ENCODE results near the gene RNASE7.

Gene RNASE7

GRCh38 chr14:21087294-21088091, 45.3 kb downstream of the RNASE7 start:
- no peaks in the 10 kb centered on the region for H3K27me3 Mint-ChIP-seq (ENCODE audit: low read depth)
- H3K9me3 Mint-ChIP-seq: no peaks in the 10 kb centered on the region
- no peaks in the 10 kb centered on the region for H3K36me3 Mint-ChIP-seq (ENCODE audit: low read depth)
- DNase-seq (ENCODE audit: low spot score): peak; percentile 45
- no peak overlapping the region for H3K4me3 Mint-ChIP-seq
- peak overlapping the region; percentile 79 for H3K27ac Mint-ChIP-seq
- peaks cover 17% of the 10 kb centered on the region for H3K4me1 Mint-ChIP-seq (ENCODE audit: low read depth)

- no peak for DNase-seq (ENCODE audit: low spot score)
- Mint-ChIP-seq H3K4me3 (no peak overlapping the region), H3K27me3 (ENCODE audit: low read depth) (peaks cover 3% of the 10 kb centered on the region), H3K9me3 (no peaks in the 10 kb centered on the region), H3K27ac (peak overlapping the region; percentile 26), H3K4me1 (ENCODE audit: low read depth) (peaks cover 20% of the 10 kb centered on the region), H3K36me3 (ENCODE audit: low read depth) (no peaks in the 10 kb centered on the region)
Observed at GRCh38 chr14:21088687-21089086, 46.5 kb downstream of the RNASE7 start.

GRCh38 chr14:21089271-21089670, 47.1 kb downstream of the RNASE7 start:
- Mint-ChIP-seq H3K4me1 (ENCODE audit: low read depth) (peaks cover 20% of the 10 kb centered on the region), H3K4me3 (no peak overlapping the region), H3K36me3 (ENCODE audit: low read depth) (no peaks in the 10 kb centered on the region)

GRCh38 chr14:21089877-21090193, 47.7 kb downstream of the RNASE7 start:
- Mint-ChIP-seq H3K27ac (no peak overlapping the region), H3K9me3 (no peaks in the 10 kb centered on the region), H3K36me3 (ENCODE audit: low read depth) (no peaks in the 10 kb centered on the region), H3K4me3 (no peak overlapping the region), H3K27me3 (ENCODE audit: low read depth) (peaks cover 3% of the 10 kb centered on the region), H3K4me1 (ENCODE audit: low read depth) (peaks cover 20% of the 10 kb centered on the region)
- DNase-seq (ENCODE audit: low spot score): no peak

More at GRCh38 chr14:21089271-21089670, 47.1 kb downstream of the RNASE7 start:
- DNase-seq (ENCODE audit: low spot score): no peak
- Mint-ChIP-seq H3K9me3 (no peaks in the 10 kb centered on the region), H3K27me3 (ENCODE audit: low read depth) (peaks cover 3% of the 10 kb centered on the region), H3K27ac (no peak overlapping the region)

GRCh38 chr14:21090194-21090939, 48.2 kb downstream of the RNASE7 start:
- Mint-ChIP-seq H3K4me1 (ENCODE audit: low read depth) (peaks cover 20% of the 10 kb centered on the region), H3K27ac (no peak overlapping the region), H3K27me3 (ENCODE audit: low read depth) (peaks cover 3% of the 10 kb centered on the region), H3K36me3 (ENCODE audit: low read depth) (no peaks in the 10 kb centered on the region), H3K4me3 (no peak overlapping the region), H3K9me3 (no peaks in the 10 kb centered on the region)
- DNase-seq (ENCODE audit: low spot score): no peak

- Mint-ChIP-seq H3K27ac (no peak overlapping the region), H3K4me3 (no peak overlapping the region)
Observed at GRCh38 chr14:21090940-21091663, 48.9 kb downstream of the RNASE7 start.

GRCh38 chr14:21091821-21092272, 49.7 kb downstream of the RNASE7 start:
- H3K4me1 Mint-ChIP-seq (ENCODE audit: low read depth): peaks cover 13% of the 10 kb centered on the region
- H3K9me3 Mint-ChIP-seq: no peaks in the 10 kb centered on the region
- H3K36me3 Mint-ChIP-seq (ENCODE audit: low read depth): no peaks in the 10 kb centered on the region
- peaks cover 3% of the 10 kb centered on the region for H3K27me3 Mint-ChIP-seq (ENCODE audit: low read depth)
- no peak overlapping the region for H3K27ac Mint-ChIP-seq
- no peak overlapping the region for H3K4me3 Mint-ChIP-seq
- DNase-seq (ENCODE audit: low spot score): no peak

More at GRCh38 chr14:21090940-21091663, 48.9 kb downstream of the RNASE7 start:
- no peaks in the 10 kb centered on the region for H3K36me3 Mint-ChIP-seq (ENCODE audit: low read depth)
- H3K27me3 Mint-ChIP-seq (ENCODE audit: low read depth): peaks cover 3% of the 10 kb centered on the region
- DNase-seq (ENCODE audit: low spot score): no peak
- H3K4me1 Mint-ChIP-seq (ENCODE audit: low read depth): peaks cover 18% of the 10 kb centered on the region
- no peaks in the 10 kb centered on the region for H3K9me3 Mint-ChIP-seq

- DNase-seq (ENCODE audit: low spot score): peak; percentile 80
- H3K4me3 Mint-ChIP-seq: no peak overlapping the region
- no peaks in the 10 kb centered on the region for H3K36me3 Mint-ChIP-seq (ENCODE audit: low read depth)
- no peak overlapping the region for H3K27ac Mint-ChIP-seq
- no peaks in the 10 kb centered on the region for H3K9me3 Mint-ChIP-seq
- peaks cover 8% of the 10 kb centered on the region for H3K27me3 Mint-ChIP-seq (ENCODE audit: low read depth)
- peaks cover 15% of the 10 kb centered on the region for H3K4me1 Mint-ChIP-seq (ENCODE audit: low read depth)
Observed at GRCh38 chr14:21092273-21093011, 50.3 kb downstream of the RNASE7 start.

GRCh38 chr14:21093018-21093417, 50.9 kb downstream of the RNASE7 start:
- no peak for DNase-seq (ENCODE audit: low spot score)
- H3K27ac Mint-ChIP-seq: no peak overlapping the region
- peaks cover 9% of the 10 kb centered on the region for H3K4me1 Mint-ChIP-seq (ENCODE audit: low read depth)
- peaks cover 8% of the 10 kb centered on the region for H3K27me3 Mint-ChIP-seq (ENCODE audit: low read depth)
- H3K9me3 Mint-ChIP-seq: no peaks in the 10 kb centered on the region
- no peak overlapping the region for H3K4me3 Mint-ChIP-seq
- H3K36me3 Mint-ChIP-seq (ENCODE audit: low read depth): no peaks in the 10 kb centered on the region

All from T-helper 2 cell treated with Interferon-gamma antibody and Interleukin-4, amounts not matched to agents 5 μg/mL and 100 μg/mL, for 36 hours (primary cell).